HG03103 (cell line): ENCODE results near the gene TMEM239.
"Not testable (repeated sequence)": the region's sequence is repeated elsewhere in the genome, so short reads cannot be mapped to it uniquely, and the experiment has no call there.

ENCODE experiments used
- ATAC-seq: cut with Tn5 transposase; IDR thresholded peaks from one replicate; pipeline ENCODE4 v1.9.1; 2021; ENCODE audit warnings: low read depth; ENCODE audit not compliant: unreplicated experiment

TMEM239 gene

GRCh38 chr20:2817891-2818595 is 1.9 kb downstream of the TMEM239 start:
- no peak for ATAC-seq

GRCh38 chr20:2820084-2820895 is 4.1 kb downstream of the TMEM239 start:
- no peak for ATAC-seq

GRCh38 chr20:2820896-2821869 is 5.0 kb downstream of the TMEM239 start:
- ATAC-seq: no peak

- no peak for ATAC-seq
These were observed 5.9 kb downstream of the TMEM239 start for GRCh38 chr20:2822073-2822472.

GRCh38 chr20:2825761-2826160 is 9.6 kb downstream of the TMEM239 start:
- ATAC-seq: no peak

GRCh38 chr20:2826655-2827054 is 10.5 kb downstream of the TMEM239 start:
- no peak for ATAC-seq

GRCh38 chr20:2829376-2829775 is 13.2 kb downstream of the TMEM239 start:
- no peak for ATAC-seq

- not testable (repeated sequence) for ATAC-seq
These were observed 15.0 kb downstream of the TMEM239 start for GRCh38 chr20:2831206-2831605.

- ATAC-seq: no peak
These were observed 17.6 kb downstream of the TMEM239 start for GRCh38 chr20:2833761-2834160.

GRCh38 chr20:2834401-2835110 is 18.4 kb downstream of the TMEM239 start:
- ATAC-seq: no peak

GRCh38 chr20:2835331-2835796 is 19.2 kb downstream of the TMEM239 start:
- no peak for ATAC-seq

GRCh38 chr20:2836035-2836434 is 19.9 kb downstream of the TMEM239 start:
- ATAC-seq: no peak

GRCh38 chr20:2837221-2837960 is 21.2 kb downstream of the TMEM239 start:
- ATAC-seq: no peak

- no peak for ATAC-seq
These were observed 22.1 kb downstream of the TMEM239 start for GRCh38 chr20:2838170-2838797.

GRCh38 chr20:2838847-2839671 is 22.9 kb downstream of the TMEM239 start:
- no peak for ATAC-seq

GRCh38 chr20:2839732-2840137 is 23.6 kb downstream of the TMEM239 start:
- no peak for ATAC-seq

GRCh38 chr20:2840138-2840966 is 24.2 kb downstream of the TMEM239 start, which contains the start of the genes PCED1A and VPS16:
TSS of gene PCED1A (minus strand) at chr20:2840655. CDS start at chr20:2839912, 743 bp downstream.
TSS of gene VPS16 (plus strand) at chr20:2840745. CDS start at chr20:2840775, 30 bp downstream.
- peak; percentile 95 for ATAC-seq
